GM19025 (cell line): ENCODE results near the gene HOXB4.

ENCODE experiments used
- ATAC-seq: cut with Tn5 transposase; IDR thresholded peaks from one replicate; pipeline ENCODE4 v1.9.1; 2021; ENCODE audit warnings: mild to moderate bottlenecking, low read depth, moderate library complexity; ENCODE audit not compliant: unreplicated experiment

Gene HOXB4

GRCh38 chr17:48615047-48615962 is 37.2 kb upstream of the HOXB4 start, which contains the start of gene HOXB8:
TSS of gene HOXB8 (minus strand) at chr17:48615292. CDS start at chr17:48614704, 588 bp downstream.
- ATAC-seq = no peak

GRCh38 chr17:48613862-48614694 is 35.9 kb upstream of the HOXB4 start:
- ATAC-seq = no peak

GRCh38 chr17:48612854-48613691 is 34.9 kb upstream of the HOXB4 start:
- ATAC-seq = no peak

- ATAC-seq = no peak
Observed at GRCh38 chr17:48612456-48612853, 34.3 kb upstream of the HOXB4 start.

GRCh38 chr17:48611681-48612455 is 33.7 kb upstream of the HOXB4 start:
- no peak for ATAC-seq

- ATAC-seq = peak; percentile 17
Observed at GRCh38 chr17:48611213-48611612, 33.1 kb upstream of the HOXB4 start.

- peak; percentile 38 for ATAC-seq
Observed at GRCh38 chr17:48610282-48611211, 32.4 kb upstream of the HOXB4 start, which contains the start of gene HOXB7. TSS of gene HOXB7 (minus strand) at chr17:48611017. CDS start at chr17:48610918, 99 bp downstream.

- no peak for ATAC-seq
Observed at GRCh38 chr17:48609759-48610281, 31.7 kb upstream of the HOXB4 start.

- no peak for ATAC-seq
Observed at GRCh38 chr17:48609033-48609432, 30.9 kb upstream of the HOXB4 start.

- ATAC-seq = no peak
Observed at GRCh38 chr17:48608494-48608834, 30.3 kb upstream of the HOXB4 start.

GRCh38 chr17:48606892-48607614 is 28.9 kb upstream of the HOXB4 start:
- ATAC-seq = no peak

GRCh38 chr17:48605991-48606891 is 28.1 kb upstream of the HOXB4 start:
- no peak for ATAC-seq

GRCh38 chr17:48605409-48605919 is 27.3 kb upstream of the HOXB4 start:
- ATAC-seq = no peak

- no peak for ATAC-seq
Observed at GRCh38 chr17:48604770-48605329, 26.7 kb upstream of the HOXB4 start, which contains the start of gene HOXB6. TSS of gene HOXB6 (minus strand) at chr17:48604986. CDS start at chr17:48598150, 6,836 bp downstream.

GRCh38 chr17:48603959-48604769 is 26.0 kb upstream of the HOXB4 start:
- no peak for ATAC-seq
